HG03139 (cell line): ENCODE measurements around the gene FTH1.
"Not testable (repeated sequence)": the region's sequence is repeated elsewhere in the genome, so short reads cannot be mapped to it uniquely, and the experiment has no call there.

Source experiments
- ATAC-seq: cut with Tn5 transposase; IDR thresholded peaks from one replicate; pipeline ENCODE4 v1.9.1; 2021; ENCODE audit not compliant: unreplicated experiment

FTH1 gene

GRCh38 chr11:61978703-61979661 is 11.5 kb upstream of the FTH1 start:
- no peak for ATAC-seq

- no peak for ATAC-seq
Measured at GRCh38 chr11:61976813-61977475, 9.5 kb upstream of the FTH1 start.

GRCh38 chr11:61976420-61976800 is 9.0 kb upstream of the FTH1 start:
- no peak for ATAC-seq

- ATAC-seq, result no peak
Measured at GRCh38 chr11:61975638-61976419, 8.4 kb upstream of the FTH1 start.

GRCh38 chr11:61974766-61975631 is 7.6 kb upstream of the FTH1 start:
- no peak for ATAC-seq

- no peak for ATAC-seq
Measured at GRCh38 chr11:61973476-61974162, 6.2 kb upstream of the FTH1 start.

GRCh38 chr11:61972672-61973475 is 5.4 kb upstream of the FTH1 start:
- ATAC-seq, result no peak

- ATAC-seq, result no peak
Measured at GRCh38 chr11:61972112-61972671, 4.8 kb upstream of the FTH1 start.

GRCh38 chr11:61971248-61972111 is 4.0 kb upstream of the FTH1 start:
- no peak for ATAC-seq

GRCh38 chr11:61969838-61970662 is 2.6 kb upstream of the FTH1 start:
- ATAC-seq, result no peak

GRCh38 chr11:61969391-61969758 is 1.9 kb upstream of the FTH1 start:
- no peak for ATAC-seq

GRCh38 chr11:61968758-61969390 is 1.4 kb upstream of the FTH1 start:
- no peak for ATAC-seq

- peak; percentile 23 for ATAC-seq
Measured at GRCh38 chr11:61967924-61968757, 707 bp upstream of the FTH1 start.

GRCh38 chr11:61966734-61967115 is 709 bp downstream of the FTH1 start:
- ATAC-seq, result no peak

GRCh38 chr11:61964666-61965271 is 2.7 kb downstream of the FTH1 start:
- not testable (repeated sequence) for ATAC-seq
